Measurements from ENCODE around the gene LEF1.

The LEF1 gene

GRCh38 chr4:108110450-108110849 is 58.3 kb downstream of the LEF1 start:
- no peak for DNase-seq (ENCODE audit: low read depth in 2 of 2)

GRCh38 chr4:108109997-108110416 is 58.7 kb downstream of the LEF1 start:
- no peak for DNase-seq (ENCODE audit: low read depth in 2 of 2)

GRCh38 chr4:108109111-108109510 is 59.6 kb downstream of the LEF1 start:
- DNase-seq (ENCODE audit: low read depth in 2 of 2) = no peak

GRCh38 chr4:108107729-108108382 is 60.9 kb downstream of the LEF1 start:
- DNase-seq (ENCODE audit: low read depth in 2 of 2) = peak in 1 of 2 donors; percentile 33

GRCh38 chr4:108107101-108107500 is 61.6 kb downstream of the LEF1 start:
- DNase-seq (ENCODE audit: low read depth in 2 of 2) = no peak

- no peak for DNase-seq (ENCODE audit: low read depth in 2 of 2)
Observed at GRCh38 chr4:108106186-108106585, 62.5 kb downstream of the LEF1 start.

GRCh38 chr4:108103099-108103862 is 65.5 kb downstream of the LEF1 start:
- no peak for DNase-seq (ENCODE audit: low read depth in 2 of 2)

- no peak for DNase-seq (ENCODE audit: low read depth in 2 of 2)
Observed at GRCh38 chr4:108100827-108101226, 67.9 kb downstream of the LEF1 start.

GRCh38 chr4:108099838-108100237 is 68.9 kb downstream of the LEF1 start:
- DNase-seq (ENCODE audit: low read depth in 2 of 2) = no peak

GRCh38 chr4:108097990-108098553 is 70.7 kb downstream of the LEF1 start:
- no peak for DNase-seq (ENCODE audit: low read depth in 2 of 2)

GRCh38 chr4:108094923-108095482 is 73.7 kb downstream of the LEF1 start:
- DNase-seq (ENCODE audit: low read depth in 2 of 2) = no peak

- no peak for DNase-seq (ENCODE audit: low read depth in 2 of 2)
Observed at GRCh38 chr4:108094131-108094530, 74.6 kb downstream of the LEF1 start.

- no peak for DNase-seq (ENCODE audit: low read depth in 2 of 2)
Observed at GRCh38 chr4:108092288-108092687, 76.4 kb downstream of the LEF1 start.

GRCh38 chr4:108087293-108087967 is 81.3 kb downstream of the LEF1 start:
- no peak for DNase-seq (ENCODE audit: low read depth in 2 of 2)

- no peak for DNase-seq (ENCODE audit: low read depth in 2 of 2)
Observed at GRCh38 chr4:108081256-108081655, 87.5 kb downstream of the LEF1 start.

- DNase-seq (ENCODE audit: low read depth in 2 of 2) = peak in 1 of 2 donors; percentile 21
Observed at GRCh38 chr4:108080747-108081146, 88.0 kb downstream of the LEF1 start.

- no peak for DNase-seq (ENCODE audit: low read depth in 2 of 2)
Observed at GRCh38 chr4:108078024-108078733, 90.6 kb downstream of the LEF1 start.

GRCh38 chr4:108072300-108072699 is 96.4 kb downstream of the LEF1 start:
- DNase-seq (ENCODE audit: low read depth in 2 of 2) = no peak

- no peak for DNase-seq (ENCODE audit: low read depth in 2 of 2)
Observed at GRCh38 chr4:108070775-108071174, 98.0 kb downstream of the LEF1 start.

GRCh38 chr4:108068442-108068841 is 100.3 kb downstream of the LEF1 start:
- DNase-seq (ENCODE audit: low read depth in 2 of 2) = no peak

GRCh38 chr4:108060686-108061321 is 107.9 kb downstream of the LEF1 start:
- DNase-seq (ENCODE audit: low read depth in 2 of 2) = no peak
